ENCODE data around the gene BAAT. TPM values are rescaled to one million over a fixed set of nuclear protein-coding genes. Genes with fewer than 3 reads are reported as not detected.
A peak's percentile ranks its signal among the peaks of the same experiment; 100 is the strongest.
"Not testable (repeated sequence)": the region's sequence is repeated elsewhere in the genome, so short reads cannot be mapped to it uniquely, and the experiment has no call there.

BAAT gene
- total RNA-seq (2014; rRNA removed; shearing (Covaris generic)) = not detected in 2 replicates

DNA sequence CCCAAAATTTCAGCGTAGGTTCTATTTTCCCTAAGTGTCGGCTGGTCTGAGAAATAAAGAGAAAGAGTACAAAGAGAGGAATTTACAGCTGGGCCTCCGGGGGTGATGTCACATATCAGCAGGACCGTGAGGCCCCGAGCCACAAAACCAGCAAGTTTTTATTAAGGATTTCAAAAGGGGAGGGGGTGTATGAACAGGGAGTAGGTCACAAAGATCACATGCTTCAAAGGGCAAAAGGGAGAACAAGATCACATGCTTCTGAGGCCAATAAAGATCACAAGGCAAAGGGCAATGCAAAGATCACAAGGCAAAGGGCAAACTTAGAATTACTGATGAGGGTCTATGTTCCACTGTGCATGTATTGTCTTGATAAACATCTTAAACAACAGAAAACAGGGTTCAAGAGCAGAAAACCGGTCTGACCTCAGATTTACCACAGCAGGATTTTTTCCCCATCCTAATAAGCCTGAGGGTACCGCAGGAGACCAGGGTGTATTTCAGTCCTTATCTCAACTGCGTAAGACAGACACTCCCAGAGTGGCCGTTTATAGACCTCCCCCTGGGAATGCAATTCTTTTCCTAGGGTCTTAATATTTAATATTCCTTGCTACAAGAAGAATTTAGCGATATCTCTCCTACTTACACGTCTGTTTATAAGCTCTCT, at the start of gene BAAT:
TSS of gene BAAT (minus strand) at position 134 of the 664 bp plus-strand sequence. CDS start 13,602 bp downstream, outside the sequence.
- DNase-seq (ENCODE audit: low read depth) = not testable (repeated sequence)

DNA sequence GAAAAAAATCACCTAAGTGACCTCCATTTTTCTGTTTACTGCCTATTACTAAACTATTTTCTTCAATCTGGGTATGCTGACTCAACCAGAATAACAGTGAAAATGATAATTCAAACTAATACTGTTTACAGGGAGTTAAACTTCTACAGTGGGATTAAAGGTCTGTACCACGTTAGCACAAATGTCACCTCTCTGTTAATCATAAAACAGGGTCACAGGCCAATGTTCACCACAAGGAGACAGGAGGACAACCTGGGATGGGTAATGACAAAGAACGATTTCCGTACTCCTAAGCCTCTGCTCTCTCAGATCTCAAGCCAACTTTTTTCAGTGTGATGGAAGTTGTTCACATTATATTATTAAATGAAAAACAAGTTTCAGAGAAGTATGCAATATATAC, 48.4 kb upstream of the BAAT start:
- DNase-seq (ENCODE audit: low read depth) = no peak

DNA sequence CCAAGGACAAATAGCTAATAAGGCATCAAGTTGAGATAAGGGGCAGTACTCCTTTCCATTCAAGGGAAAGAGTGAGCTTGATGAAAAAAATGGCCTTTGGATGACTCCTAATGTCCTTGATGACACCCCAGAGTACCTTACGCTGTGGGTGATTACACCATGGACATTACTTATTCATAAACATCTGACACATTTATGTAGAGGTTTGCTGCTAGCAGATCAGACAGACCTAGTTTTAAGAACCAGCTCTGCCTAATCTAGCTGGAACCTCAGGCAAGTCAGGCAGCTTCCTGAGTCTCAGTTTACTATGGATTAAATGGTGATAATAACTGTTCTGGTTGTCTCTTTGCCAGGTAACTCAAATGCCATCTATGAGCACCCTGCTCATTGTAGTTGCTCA, 47.9 kb upstream of the BAAT start:
- no peak for DNase-seq (ENCODE audit: low read depth)

DNA sequence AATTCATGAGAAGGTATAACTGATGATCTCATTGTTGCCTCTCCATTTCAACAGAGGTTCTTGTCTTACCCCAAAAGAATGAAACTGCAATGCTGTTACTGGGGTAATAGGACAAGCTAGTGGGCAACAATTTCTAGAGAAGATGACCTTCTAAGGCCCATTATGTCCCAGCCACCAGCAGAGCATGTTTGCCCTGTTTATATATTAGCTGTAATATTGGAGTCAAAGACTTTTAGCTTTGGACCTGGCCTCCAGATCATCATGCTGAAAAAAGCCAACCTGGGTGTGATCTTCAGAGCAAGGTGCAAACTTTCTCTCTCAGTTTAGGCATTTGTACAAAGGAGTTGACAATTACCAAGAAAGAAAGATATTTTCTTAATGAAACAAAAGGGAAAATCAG, 47.4 kb upstream of the BAAT start:
- DNase-seq (ENCODE audit: low read depth) = no peak

DNA sequence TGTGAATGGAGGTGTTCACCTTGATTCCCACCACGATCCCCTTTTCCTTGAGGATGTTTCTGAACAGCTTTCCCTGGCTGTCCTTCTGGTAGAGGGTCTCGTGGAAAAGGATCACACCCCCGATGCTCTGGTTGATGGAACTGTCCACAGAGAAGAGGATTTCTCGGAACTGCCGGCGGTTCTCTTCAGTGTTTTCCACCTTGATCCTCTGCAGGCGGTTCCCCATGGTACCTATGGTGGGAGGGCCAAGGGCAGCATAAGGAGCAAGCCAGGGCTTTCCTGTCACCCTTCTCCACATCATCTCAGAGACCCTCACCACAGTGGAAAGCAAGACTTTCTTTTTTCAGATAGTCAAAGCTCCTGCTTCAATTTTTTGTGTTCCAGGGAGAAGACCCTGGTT, 44.9 kb upstream of the BAAT start:
- DNase-seq (ENCODE audit: low read depth) = no peak

DNA sequence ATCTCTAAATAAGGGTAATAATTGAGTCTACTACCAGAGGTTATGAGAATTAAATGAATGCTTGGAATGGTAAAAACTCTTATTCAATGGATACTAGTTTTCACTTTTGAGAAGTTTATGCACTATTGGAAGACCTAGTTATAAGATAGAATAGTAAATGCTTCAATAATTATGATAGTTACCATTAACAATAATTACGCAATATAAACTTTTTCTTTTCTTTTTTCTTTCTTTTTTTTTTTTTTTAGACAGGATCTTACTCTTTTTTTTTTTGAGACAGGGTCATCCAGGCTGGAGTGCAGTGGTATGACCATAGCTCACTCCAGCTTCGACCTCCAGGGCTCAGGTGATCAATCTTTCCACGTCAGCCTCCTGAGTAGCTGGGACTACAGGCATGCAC, 44.1 kb upstream of the BAAT start:
- no peak for DNase-seq (ENCODE audit: low read depth)

DNA sequence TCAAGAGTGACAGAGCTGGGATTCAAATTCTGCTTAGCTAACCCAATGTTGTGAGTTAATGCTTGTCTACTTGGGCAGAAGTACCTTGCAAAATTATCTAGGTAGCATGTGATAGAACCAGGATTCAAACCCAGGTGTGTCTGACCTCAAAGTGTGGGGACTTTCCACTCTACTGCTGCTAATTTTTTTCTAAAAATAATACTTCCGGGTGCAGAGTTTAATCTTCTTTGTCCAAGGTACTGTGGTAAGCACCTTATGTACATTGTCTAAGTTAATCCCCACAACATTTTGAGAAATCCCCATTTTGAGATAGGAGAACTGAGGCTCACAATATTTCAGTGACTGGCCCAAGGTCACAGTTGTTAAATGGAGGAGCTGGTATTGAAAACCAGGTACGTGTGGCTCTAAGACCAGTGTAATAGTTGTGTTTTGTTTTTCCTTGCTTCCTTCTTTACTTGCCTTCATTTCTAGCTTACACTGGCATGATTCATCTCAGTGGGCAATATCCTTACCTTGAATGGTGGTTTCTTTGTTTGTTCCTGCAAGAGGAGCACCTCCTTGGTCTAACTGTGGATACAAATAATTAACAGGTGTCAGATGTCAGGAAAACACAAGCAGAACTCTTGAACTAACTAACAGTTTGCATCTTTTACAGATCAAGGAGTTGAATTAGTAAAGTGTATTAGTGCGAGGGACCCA, 43.3 kb upstream of the BAAT start:
- DNase-seq (ENCODE audit: low read depth) = no peak

DNA sequence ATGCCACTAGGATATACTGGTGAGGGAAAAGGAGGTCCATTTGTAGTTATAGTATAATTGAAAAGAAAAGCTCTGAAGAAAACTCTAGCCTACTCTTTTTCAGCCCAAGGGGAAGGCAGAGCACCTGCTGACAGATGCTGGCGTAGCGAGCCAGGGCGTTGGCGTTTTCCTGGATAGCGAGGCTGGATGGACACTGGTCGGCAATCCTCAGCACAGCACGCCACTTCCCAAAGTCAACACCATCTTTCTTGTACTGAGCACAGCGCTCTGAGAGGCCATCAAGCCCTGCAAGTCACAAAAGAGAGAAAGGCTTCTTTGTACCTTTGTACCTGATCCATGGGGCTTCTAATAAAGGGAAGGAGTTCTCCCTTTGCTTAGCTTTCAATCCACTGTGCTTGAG, 42.6 kb upstream of the BAAT start:
- DNase-seq (ENCODE audit: low read depth) = no peak

DNA sequence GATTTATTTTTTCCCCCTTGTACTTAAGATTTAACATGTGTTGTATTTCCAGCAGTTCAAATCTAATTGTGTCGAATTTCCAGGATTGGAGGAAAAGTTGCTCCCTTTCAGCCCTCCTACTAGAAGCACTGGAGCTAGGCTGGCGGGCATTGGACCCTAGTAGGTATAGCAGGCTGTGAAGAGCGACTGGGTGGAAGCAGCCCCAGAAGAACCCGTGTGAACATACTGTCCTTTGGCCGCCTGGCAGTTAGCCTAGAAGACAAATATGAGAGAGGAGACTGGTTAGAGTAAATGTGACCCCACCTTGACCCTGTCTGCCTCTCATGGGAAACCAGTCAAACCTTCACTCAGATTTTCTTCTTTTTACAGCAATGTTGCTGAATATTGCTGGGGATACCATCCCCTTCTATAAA, 36.9 kb upstream of the BAAT start:
- DNase-seq (ENCODE audit: low read depth) = no peak

DNA sequence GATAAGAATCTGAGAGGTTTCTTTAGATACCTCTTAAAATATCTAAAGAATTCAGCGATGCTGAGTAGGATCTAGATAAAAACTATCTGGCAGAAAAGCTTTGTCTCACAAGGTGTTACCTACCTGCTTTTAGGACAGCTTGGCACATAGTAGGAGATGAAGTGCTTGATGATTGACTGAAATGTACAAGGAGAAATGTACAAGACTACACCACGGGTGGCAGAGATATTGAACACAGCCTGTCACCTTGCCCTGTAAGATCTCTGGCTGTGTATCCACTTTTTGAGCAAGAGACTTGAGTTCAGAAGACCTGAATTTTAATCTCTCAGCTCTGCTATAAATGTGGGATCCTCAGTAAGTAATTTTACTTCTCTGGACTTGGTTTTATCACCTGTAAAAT, 35.1 kb upstream of the BAAT start:
- no peak for DNase-seq (ENCODE audit: low read depth)

DNA sequence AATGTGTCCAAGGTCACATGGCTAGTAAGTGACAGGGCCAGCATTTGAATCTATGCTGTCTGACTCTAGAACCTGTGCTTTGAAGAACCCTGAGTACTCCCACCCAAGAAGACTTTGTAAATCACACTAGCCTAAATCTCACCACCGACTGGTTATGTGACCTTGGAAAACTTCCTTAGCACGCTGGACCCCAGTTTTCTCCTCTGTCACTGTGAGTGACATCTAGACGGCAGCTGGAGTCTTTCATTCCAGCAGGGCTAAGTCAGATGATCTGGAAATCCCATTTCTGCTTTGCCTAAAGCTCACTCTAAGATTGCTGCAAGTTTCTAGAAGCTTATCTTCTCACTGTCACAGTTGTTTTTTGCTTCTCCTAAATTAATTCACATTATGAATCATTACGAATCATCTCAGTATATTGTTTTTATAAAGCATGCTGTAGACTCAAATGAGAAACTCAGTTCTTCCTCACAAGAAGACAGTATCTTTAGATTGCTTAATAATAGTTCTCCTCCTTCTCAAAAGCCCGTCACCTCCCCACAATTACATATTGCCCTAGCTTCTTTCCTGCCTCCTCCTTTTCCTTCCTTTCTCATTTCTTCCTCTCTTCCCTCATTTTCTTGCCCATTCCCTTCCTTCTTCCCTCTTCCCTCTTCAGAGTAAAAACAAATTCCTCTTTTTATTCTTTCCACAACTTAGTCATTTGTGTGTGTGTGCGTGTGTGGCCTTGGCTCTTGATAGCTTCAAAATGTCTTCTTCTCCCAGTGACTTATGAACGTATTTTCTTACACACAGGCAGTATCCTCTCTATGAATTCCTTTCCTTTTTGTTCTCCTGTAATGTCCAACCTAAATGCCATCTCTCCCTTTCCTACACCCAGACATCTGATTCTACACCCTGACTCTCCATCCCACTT, 34.0 kb upstream of the BAAT start:
- peak; percentile 23 for DNase-seq (ENCODE audit: low read depth)

DNA sequence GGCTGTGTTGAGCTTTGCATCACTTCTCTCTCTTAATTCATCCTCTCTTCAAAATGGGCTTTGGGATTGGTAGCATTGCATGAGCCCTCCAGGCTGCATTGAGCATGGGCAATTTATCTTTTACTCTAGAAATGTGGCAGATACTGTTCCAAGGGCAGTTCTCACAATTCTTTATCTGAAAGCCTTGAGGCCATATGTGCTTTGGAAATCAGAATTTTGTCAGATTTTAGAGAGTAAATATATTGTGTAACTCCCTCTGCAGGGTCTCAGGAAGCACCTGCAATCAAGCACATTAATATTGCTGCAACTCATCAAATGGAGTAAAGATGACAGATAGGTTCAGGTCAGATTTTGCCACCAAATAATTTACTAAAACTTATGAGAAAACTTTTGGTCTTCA, 33.2 kb upstream of the BAAT start:
- DNase-seq (ENCODE audit: low read depth) = no peak

DNA sequence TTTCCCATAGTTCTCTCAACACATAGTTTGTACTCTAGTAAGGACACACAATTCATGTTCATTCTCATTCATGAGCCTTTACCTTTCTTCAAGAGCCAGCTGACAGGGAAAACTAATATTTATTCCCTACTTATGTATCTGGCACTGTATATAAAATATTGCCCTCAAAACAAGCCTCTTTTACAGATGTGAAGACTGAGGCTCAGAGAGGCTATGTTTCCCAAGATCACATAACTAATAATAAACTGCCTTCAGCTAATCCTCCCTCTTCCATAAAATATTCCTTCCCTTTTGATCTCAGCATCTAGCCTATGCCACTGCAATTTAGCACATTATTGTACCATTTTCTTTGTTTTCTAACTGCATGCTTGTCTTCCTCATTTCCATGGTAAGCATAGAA, 32.6 kb upstream of the BAAT start:
- DNase-seq (ENCODE audit: low read depth) = no peak

DNA sequence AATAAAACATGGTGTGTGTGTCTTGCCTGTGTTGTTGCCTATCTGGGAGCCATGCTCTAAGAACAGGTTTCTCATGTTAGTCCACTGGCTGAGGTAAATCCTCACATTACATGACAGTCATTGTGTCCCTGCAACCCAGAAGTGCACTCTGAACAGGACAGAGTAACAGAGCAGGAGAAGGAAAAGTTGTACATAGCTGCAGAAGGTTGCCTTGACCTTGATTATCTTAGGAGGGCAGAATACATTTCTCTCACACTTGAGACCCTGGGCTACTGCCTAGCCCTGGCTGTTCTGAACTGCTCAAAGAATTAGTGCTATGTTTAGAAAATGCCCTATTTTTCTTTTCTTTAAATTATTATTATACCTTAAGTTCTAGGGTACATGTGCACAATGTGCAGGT, 30.8 kb upstream of the BAAT start:
- no peak for DNase-seq (ENCODE audit: low read depth)

DNA sequence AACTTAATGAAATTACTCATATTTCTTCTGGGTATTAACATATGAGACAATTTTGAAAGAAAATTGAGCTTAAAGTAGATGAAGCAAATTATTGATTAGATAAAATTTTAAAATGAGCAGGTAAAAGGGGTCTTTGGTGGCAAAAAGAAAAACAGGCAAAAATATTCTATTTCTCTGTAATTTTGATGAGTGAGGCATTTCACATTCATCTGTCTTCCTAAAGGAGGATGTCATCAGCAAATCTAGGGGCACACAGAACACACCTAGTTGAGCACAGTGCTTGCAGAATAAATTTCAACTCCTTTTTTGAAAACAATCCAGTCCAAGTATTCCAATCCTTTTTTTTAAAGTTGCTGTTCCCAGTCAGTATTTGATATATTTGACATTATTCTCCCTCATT, 30.0 kb upstream of the BAAT start:
- DNase-seq (ENCODE audit: low read depth) = no peak

DNA sequence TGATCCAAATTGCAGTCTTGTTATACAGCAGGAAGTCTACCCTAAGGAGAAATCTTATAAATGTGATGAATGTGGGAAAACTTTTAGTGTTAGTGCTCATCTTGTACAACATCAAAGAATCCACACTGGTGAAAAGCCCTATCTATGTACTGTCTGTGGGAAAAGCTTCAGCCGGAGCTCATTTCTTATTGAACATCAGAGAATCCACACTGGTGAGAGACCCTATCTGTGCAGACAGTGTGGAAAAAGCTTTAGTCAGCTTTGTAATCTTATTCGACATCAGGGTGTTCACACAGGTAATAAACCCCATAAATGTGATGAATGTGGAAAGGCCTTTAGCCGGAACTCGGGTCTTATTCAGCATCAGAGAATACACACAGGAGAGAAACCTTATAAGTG, 24.3 kb upstream of the BAAT start:
- peak; percentile 7 for DNase-seq (ENCODE audit: low read depth)

DNA sequence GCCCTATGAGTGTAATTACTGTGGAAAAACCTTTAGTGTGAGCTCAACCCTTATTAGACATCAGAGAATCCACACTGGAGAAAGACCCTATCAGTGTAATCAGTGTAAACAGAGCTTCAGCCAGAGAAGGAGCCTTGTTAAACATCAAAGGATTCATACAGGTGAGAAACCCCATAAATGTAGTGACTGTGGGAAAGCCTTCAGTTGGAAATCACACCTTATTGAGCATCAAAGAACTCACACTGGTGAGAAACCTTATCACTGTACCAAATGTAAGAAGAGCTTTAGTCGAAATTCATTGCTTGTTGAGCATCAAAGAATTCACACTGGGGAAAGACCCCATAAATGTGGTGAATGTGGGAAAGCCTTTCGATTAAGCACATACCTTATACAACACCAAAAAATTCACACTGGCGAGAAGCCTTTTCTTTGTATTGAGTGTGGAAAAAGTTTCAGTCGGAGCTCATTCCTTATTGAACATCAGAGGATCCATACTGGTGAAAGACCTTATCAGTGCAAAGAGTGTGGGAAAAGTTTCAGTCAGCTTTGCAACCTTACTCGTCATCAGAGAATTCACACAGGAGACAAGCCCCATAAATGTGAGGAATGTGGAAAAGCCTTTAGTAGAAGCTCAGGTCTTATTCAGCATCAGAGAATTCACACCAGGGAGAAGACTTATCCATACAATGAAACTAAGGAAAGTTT, 23.7 kb upstream of the BAAT start:
- DNase-seq (ENCODE audit: low read depth) = no peak

DNA sequence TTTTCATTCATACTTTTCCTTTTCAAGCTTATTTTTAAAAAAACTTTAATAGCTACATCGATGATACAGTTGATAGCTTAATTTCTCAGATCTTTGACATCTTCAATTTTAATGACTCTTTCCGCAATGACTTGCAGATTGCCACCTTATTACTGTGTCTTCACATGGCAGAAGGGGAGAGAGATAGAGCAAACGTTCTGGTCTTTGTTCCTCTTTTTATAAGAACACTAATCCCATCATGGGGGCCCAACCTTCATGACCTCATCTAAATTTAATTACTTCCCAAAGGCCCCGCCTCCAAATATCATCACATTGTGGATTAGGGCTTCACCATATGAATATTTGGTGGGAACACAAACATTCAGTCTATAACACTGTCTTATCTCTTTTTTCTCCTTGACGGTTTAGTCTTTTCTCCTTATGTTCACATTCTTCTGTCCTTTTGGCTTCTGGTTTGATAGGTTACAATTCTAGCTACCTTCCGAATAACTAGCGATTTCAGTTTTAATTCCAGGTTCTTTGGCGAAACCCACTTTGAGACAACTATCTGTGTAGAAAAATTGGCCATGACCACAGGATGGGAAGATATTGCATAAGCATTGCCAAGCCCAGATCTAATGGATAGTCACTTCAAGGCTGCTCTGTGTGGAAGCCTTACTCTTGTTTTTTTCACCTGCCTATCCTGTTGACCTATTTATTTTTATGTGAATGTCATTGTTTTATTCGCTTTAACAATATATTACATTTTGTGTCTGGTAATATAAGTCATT, 18.9 kb upstream of the BAAT start:
- no peak for DNase-seq (ENCODE audit: low read depth)

DNA sequence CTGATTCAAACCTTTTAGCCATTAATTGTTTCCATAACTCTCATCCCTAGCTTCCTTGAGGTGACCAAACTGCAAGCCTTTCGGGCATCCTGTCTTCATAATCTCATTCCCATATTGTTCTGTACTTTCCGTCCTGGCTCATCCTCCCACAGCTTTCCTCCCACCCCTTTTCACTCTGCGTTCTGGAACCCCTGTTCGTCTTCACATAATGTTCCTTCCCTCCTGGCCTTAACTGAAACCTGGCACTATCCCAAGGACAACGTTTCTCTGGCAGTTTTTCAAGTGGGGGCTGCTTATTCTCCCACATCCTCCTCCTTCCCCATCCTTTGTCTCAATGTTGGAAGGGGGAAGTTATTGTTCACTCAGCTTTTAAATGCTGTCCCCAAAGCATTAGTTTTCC, 15.3 kb upstream of the BAAT start:
- no peak for DNase-seq (ENCODE audit: low read depth)

DNA sequence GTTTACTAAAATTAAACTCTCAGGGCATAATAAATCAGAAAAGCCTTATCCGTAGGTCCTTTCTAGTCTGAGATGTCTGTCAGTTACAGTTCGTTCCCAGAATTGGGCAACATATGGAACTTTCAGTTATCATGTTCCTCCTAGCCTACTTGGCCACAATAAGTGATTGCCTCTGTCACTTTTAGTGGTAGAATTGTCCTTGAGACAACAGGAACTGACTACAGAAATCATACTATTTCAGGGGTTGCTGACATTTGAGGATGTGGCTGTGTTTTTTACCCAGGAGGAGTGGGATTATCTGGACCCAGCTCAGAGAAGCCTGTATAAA, 14.8 kb upstream of the BAAT start:
- peak; percentile 4 for DNase-seq (ENCODE audit: low read depth)

DNA sequence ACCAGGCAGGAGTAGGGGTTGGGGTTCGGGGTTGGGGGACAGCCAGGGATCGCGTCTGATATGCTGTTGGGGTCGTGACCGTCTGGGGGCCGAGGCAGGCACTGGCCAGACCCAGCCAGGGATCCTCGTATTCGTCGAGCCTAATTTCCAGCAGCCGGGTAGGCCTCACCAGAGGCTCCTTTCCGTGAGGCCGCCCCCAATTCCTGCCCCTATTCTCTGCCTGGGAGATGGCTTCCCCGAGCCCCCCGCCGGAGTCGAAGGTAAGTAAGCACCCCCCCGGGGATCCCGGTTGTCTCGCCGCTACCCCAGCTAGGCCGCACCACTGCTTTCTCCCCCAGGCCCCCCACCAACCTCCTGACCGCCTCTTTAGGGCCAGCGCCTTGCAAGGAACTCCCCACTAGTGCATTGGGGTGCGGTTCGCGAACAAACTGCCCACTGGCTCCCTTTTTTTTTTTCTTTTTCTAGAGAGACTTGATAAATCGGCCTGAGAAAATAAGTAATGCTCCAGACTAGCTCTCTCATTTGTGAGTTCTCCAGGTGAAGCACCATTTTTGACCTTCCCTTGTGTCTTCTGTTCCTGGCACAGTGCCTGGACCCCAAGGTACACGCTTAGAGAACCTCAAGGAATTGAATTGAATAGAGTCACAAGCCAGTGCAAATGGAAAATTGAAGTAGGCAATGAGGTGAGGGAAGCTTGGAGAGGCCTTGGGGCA, 14.3 kb upstream of the BAAT start:
- DNase-seq (ENCODE audit: low read depth) = peak; percentile 37

Data from M059J (cell line).